ENCODE data around the gene S100A8. TPM values are rescaled to one million over a fixed set of nuclear protein-coding genes. Genes with fewer than 3 reads are reported as not detected.

S100A8 gene
- polyA plus RNA-seq, 1 donor (not counting 4 experiments of a cell fraction or from before 2014, with no cell fraction given), result 403 TPM

GRCh38 chr1:153438599-153438998 lies 47.7 kb upstream of the S100A8 start:
- Histone ChIP-seq H3K4me2 (ENCODE audit: control insufficient read depth, extremely low read depth, insufficient read depth, low read depth, low read length) (no peak overlapping the region), H2AFZ (ENCODE audit: control insufficient read depth, low read length) (no peak overlapping the region), H4K20me1 (ENCODE audit: control insufficient read depth, extremely low read depth, insufficient read depth, low read length) (no peaks in the 10 kb centered on the region), H3K4me3 (ENCODE audit: control insufficient read depth in 2 of 3, extremely low read depth in 1 of 3, insufficient read depth in 2 of 3, low read depth in 1 of 3, low read length in 3 of 3) (no peak overlapping the region), H3K9me3 (ENCODE audit: control insufficient read depth, low read depth, low read length) (no peaks in the 10 kb centered on the region), H3K9ac (ENCODE audit: control insufficient read depth, extremely low read depth, insufficient read depth, low read length) (no peak overlapping the region), H3K27ac (ENCODE audit: control insufficient read depth, insufficient read depth, low read length) (no peak overlapping the region), H3K36me3 (ENCODE audit: control insufficient read depth in 2 of 2, extremely low read depth in 1 of 2, insufficient read depth in 2 of 2, low read length in 2 of 2) (no peaks in the 10 kb centered on the region), H3K79me2 (ENCODE audit: control insufficient read depth, insufficient read depth, low read length) (no peaks in the 10 kb centered on the region), H3K27me3 (ENCODE audit: control insufficient read depth, extremely low read depth, insufficient read depth, low read length) (peaks cover 16% of the 10 kb centered on the region), H3K9me1 (ENCODE audit: control insufficient read depth, extremely low read depth, insufficient read depth, low read length) (no peaks in the 10 kb centered on the region), H3K4me1 (ENCODE audit: control insufficient read depth, extremely low read depth, insufficient read depth, low read length) (no peaks in the 10 kb centered on the region)
- FAIRE-seq (no peak), DNase-seq (ENCODE audit: low read depth, low spot score) (no peak)
- dilution Hi-C loops (cut with MboI; ENCODE audit: extremely low pct_ligation_motif_present, low sequenced_read_pairs), result no loop called here
- TF ChIP-seq CTCF (optimal IDR thresholded peaks at IDR 0.05 in 1 of 3, IDR thresholded peaks at IDR 0.05 in 1 of 3, conservative IDR thresholded peaks at IDR 0.05 in 1 of 3; ENCODE audit: extremely low read depth in 1 of 3, insufficient read depth in 2 of 3, low read length in 3 of 3) (no peak), EZH2 (IDR thresholded peaks at IDR 0.05; ENCODE audit: low read length) (no peak)

- no peak overlapping the region for H3K9ac ChIP-seq (ENCODE audit: control insufficient read depth, extremely low read depth, insufficient read depth, low read length)
- FAIRE-seq (no peak), DNase-seq (ENCODE audit: low read depth, low spot score) (no peak)
- no peaks in the 10 kb centered on the region for H3K9me3 ChIP-seq (ENCODE audit: control insufficient read depth, low read depth, low read length)
- dilution Hi-C loops (cut with MboI; ENCODE audit: extremely low pct_ligation_motif_present, low sequenced_read_pairs), result no loop called here
- no peak overlapping the region for H3K27ac ChIP-seq (ENCODE audit: control insufficient read depth, insufficient read depth, low read length)
- H3K27me3 ChIP-seq (ENCODE audit: control insufficient read depth, extremely low read depth, insufficient read depth, low read length), result peaks cover 13% of the 10 kb centered on the region
- no peaks in the 10 kb centered on the region for H3K9me1 ChIP-seq (ENCODE audit: control insufficient read depth, extremely low read depth, insufficient read depth, low read length)
- no peak for TF ChIP-seq CTCF (optimal IDR thresholded peaks at IDR 0.05 in 1 of 3, IDR thresholded peaks at IDR 0.05 in 1 of 3, conservative IDR thresholded peaks at IDR 0.05 in 1 of 3; ENCODE audit: extremely low read depth in 1 of 3, insufficient read depth in 2 of 3, low read length in 3 of 3)
- no peak for TF ChIP-seq EZH2 (IDR thresholded peaks at IDR 0.05; ENCODE audit: low read length)
- H3K36me3 ChIP-seq (ENCODE audit: control insufficient read depth in 2 of 2, extremely low read depth in 1 of 2, insufficient read depth in 2 of 2, low read length in 2 of 2), result no peaks in the 10 kb centered on the region
- no peaks in the 10 kb centered on the region for H4K20me1 ChIP-seq (ENCODE audit: control insufficient read depth, extremely low read depth, insufficient read depth, low read length)
- no peaks in the 10 kb centered on the region for H3K4me1 ChIP-seq (ENCODE audit: control insufficient read depth, extremely low read depth, insufficient read depth, low read length)
- no peak overlapping the region for H2AFZ ChIP-seq (ENCODE audit: control insufficient read depth, low read length)
- H3K4me2 ChIP-seq (ENCODE audit: control insufficient read depth, extremely low read depth, insufficient read depth, low read depth, low read length), result no peak overlapping the region
- H3K79me2 ChIP-seq (ENCODE audit: control insufficient read depth, insufficient read depth, low read length), result no peaks in the 10 kb centered on the region
- no peak overlapping the region for H3K4me3 ChIP-seq (ENCODE audit: control insufficient read depth in 2 of 3, extremely low read depth in 1 of 3, insufficient read depth in 2 of 3, low read depth in 1 of 3, low read length in 3 of 3)
Measured at GRCh38 chr1:153437236-153437635, 46.4 kb upstream of the S100A8 start.

Data from keratinocyte (primary cell).